NCI-H2171 (cell line): ENCODE measurements around the gene MICAL2.

Experiments used
- DNase-seq: peaks from one replicate; lab custom pipeline; 2025; lab: John Stamatoyannopoulos, UW

The MICAL2 gene

DNA sequence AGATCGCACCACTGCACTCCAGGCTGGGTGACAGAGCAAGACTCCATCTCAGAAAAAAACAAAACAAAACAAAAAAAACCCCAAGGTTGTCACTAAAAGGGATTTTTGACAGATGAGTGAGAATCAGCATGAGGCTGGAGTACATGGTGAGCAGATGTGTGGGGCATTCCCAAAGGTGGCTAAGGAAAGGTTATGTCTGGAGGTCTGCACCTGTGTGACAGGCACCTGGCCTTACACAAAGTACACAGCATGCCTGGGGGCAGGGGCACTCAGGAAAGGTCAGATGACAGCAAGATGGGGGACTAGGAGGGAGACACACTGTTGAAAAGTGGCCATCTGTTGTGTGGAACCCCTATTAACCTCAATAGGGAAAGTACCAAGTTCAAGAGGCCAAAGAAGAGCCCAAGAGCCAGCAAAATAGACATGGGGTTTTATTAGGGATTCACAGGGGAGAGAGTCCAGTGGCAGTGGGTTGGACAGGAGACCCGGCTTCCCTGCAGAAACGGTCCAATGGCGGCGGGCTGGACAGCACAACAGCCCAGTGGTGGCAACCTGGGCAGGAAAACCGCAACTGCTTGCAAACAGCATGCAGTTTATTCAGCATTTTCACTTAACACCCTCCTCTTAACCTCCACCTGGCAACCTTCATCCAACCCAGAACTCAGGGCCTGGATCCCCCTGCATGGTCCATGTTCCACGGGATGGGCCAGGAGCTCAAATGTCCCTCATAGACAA lies 101.1 kb downstream of the MICAL2 start:
- DNase-seq: no peak

- no peak for DNase-seq
These were observed 101.9 kb downstream of the MICAL2 start for GRCh38 chr11:12212174-12212820.

DNA sequence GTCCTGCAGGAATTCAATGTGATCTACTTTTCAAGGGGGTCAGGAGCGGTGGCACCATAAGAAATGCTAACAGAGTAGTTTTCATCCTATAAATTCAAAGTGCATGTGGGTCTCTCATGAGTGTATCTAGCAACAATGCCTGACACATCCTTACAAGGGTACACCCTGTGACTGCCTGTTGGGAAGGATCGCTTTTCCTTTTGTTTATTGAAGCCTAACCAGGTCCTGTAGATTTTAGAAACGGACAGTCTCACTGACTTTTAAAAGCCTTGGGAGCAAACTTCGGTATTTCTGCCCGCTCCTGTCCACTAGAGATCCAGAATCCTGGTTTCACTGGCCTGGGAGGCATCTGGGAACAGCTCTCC lies 102.4 kb downstream of the MICAL2 start:
- DNase-seq: no peak

- DNase-seq: no peak
These were observed 103.5 kb downstream of the MICAL2 start for GRCh38 chr11:12213883-12214282.

DNA sequence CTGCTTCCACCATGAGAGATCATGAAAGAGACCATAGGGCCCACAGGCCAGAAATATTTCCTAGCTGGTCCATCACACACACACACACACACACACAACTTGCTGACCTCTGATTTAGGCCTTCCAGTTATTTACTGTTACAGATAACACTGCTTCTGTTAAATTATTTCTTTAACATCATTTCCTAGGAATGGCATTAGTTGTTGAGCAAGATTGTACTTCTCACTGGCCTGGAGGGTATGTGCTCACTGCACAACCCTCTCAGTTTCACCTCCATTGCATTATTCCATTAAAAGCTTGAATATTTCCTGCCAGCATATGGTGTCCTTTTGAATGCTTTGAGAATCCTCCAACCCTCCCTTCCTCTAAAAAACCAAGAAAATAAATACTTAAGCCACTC lies 104.4 kb downstream of the MICAL2 start:
- DNase-seq: no peak

GRCh38 chr11:12215181-12215593 lies 104.8 kb downstream of the MICAL2 start:
- no peak for DNase-seq

DNA sequence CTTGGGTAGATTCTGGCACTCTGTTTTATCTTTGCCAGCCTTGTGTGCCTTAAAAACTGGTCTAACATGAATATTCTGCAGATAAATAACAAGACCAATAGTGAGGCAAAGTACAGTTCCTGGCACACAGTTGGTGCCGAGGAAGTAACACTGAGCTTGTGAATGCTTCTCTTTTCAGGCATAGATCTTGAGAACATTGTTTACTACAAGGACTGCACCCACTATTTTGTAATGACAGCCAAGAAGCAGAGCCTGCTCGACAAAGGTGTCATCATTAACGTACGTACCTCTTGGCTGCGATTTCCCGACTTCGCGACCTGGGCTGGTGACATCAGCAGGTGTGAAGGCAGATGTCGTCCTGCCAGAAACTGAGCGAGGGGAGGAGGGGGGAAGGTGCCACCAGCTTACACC lies 105.7 kb downstream of the MICAL2 start:
- no peak for DNase-seq

GRCh38 chr11:12216671-12217374 lies 106.4 kb downstream of the MICAL2 start:
- no peak for DNase-seq

DNA sequence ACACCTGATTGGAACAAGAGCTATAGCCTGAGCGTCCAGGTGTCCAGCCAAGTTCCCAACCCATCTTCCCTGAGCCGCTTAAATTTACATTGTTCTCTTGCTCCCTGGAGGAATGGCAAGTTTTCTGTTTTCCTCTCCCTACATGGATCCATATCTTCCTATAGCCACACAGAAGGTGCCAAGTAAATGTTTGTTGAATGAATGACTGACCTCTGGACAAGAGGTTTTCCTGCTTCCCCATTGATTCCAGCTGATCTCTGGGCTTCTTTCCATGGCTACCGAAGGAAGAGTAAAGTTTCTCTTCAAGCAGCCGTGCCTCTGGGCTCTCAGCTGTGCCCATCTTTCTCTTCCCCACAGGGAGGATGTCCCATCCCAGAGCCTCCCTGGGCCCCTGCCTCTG lies 107.5 kb downstream of the MICAL2 start:
- DNase-seq: no peak

DNA sequence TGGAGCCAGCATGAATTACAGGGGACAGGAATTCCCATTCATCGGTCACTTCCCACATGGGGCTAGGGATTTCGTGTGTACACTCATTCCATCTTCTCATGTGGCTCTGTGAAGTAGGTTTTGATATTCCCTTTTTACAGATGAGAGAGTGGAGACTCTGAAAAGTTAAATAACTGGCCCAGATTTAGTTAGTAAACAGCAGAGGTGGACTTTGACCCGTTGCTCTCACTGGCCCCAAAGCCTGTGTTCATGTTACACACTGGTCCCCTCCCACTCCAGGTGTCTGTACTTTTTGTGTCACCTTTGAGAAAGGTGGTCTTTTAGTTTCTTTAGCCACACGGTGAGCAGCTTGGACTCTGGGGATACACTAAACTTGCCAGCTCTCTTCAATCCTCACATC lies 108.5 kb downstream of the MICAL2 start:
- DNase-seq: no peak

GRCh38 chr11:12219757-12220156 lies 109.4 kb downstream of the MICAL2 start:
- no peak for DNase-seq

GRCh38 chr11:12220305-12220704 lies 109.9 kb downstream of the MICAL2 start:
- no peak for DNase-seq

DNA sequence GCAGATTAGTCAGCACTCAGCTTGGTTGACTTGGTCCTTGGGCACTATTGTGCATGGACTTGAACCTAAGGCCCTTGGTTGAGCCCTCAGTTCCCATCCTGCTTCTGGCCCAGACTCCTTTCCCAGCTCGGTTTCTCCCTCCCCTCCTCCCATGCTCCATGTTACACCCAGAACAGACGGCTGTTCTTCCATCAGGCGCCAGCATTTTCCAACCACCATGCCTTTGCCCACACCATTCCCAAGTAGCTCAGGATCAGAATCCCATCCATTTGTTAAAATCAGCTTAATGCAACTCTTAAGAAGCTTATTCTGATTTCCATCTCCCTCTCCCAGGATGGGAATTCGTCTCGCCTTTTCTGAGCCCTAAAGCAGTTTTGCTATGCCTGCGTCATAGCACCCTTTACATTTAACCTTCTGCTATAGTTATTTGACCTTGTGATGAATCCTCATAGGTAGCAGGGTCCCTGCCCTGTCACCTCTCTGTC lies 110.7 kb downstream of the MICAL2 start:
- no peak for DNase-seq

GRCh38 chr11:12222055-12222792 lies 111.8 kb downstream of the MICAL2 start:
- DNase-seq: no peak

GRCh38 chr11:12223771-12224536 lies 113.6 kb downstream of the MICAL2 start:
- DNase-seq: no peak

DNA sequence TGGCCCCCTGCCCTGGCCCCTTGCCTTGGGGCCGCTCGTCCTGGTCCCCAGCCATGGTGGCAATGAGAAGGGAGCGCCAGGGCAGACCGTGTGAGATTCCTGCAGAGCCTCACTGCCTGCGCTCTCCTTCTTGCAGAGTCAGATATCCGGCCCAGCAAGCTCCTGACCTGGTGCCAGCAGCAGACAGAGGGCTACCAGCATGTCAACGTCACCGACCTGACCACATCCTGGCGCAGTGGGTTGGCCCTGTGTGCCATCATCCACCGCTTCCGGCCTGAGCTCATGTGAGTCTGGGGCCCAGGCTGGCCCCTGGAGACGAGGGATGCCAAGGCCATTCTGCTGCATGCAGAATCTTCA lies 114.1 kb downstream of the MICAL2 start:
- DNase-seq: no peak

DNA sequence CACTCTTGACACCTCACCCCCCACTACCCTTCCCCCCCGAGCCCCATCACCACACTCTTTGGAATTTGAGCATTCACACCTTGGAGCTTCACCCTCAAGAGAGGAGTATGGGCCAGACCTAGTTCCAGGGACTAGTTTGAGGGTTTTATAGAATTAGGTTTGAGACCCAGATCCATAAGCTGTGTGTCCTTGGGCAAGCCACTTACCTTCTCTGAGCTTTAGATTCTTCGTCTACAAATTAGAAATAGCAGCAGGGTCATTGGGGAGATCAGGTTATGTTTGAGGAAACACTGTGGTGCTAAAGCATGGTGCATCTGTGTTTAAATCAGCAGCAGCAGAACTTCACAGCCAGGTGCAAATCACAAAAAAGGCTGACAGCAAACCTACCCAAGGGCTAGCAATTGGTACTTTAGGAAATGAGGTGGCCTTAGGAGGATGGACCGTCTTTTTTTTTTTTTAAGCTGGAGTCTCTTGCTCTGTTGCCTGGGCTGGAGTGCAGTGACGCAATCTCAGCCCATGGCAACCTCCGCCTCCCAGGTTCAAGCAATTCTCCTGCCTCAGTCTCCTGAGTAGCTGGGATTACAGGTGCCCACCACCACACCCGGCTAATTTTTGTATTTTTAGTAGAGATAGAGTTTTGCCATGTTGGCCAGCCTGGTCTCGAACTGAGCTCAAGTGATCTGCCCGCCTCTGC lies 114.8 kb downstream of the MICAL2 start:
- DNase-seq: no peak

- no peak for DNase-seq
These were observed 115.7 kb downstream of the MICAL2 start for GRCh38 chr11:12226093-12226492.

GRCh38 chr11:12229450-12230229 lies 119.2 kb downstream of the MICAL2 start:
- DNase-seq: no peak

- DNase-seq: no peak
These were observed 121.8 kb downstream of the MICAL2 start for GRCh38 chr11:12232160-12232559.
